OCI-LY3 (cell line): ENCODE results near the gene BRSK2.
"Not testable (repeated sequence)": the region's sequence is repeated elsewhere in the genome, so short reads cannot be mapped to it uniquely, and the experiment has no call there.

ENCODE experiments used
- H2AFZ ChIP-seq: fragments of 200-600, 300-600 bp; shearing (Covaris generic); 2 replicates; pipeline ENCODE4 v1.6.0; 2014; ENCODE audit warnings: antibody characterized with exemption, low read depth, low read length
- H3K27ac ChIP-seq: fragments of 200-600, 300-600 bp; sonication (generic); 2 replicates; pipeline ENCODE4 v1.5.1; 2014; ENCODE audit warnings: mild to moderate bottlenecking, low read length, moderate library complexity, mixed read lengths
- H3K27me3 ChIP-seq: fragments of 200-600, 300-600 bp; sonication (generic); 2 replicates; pipeline ENCODE4 v1.6.1; 2014; ENCODE audit warnings: low read depth, low read length, mixed read lengths
- H3K36me3 ChIP-seq: fragments of 200-600, 300-600 bp; sonication (generic); replicated peaks from 2 replicates; pipeline ENCODE3; 2014; ENCODE audit warnings: low read depth, low read length, mixed read lengths
- H3K4me1 ChIP-seq: fragments of 300-600, 200-600 bp; sonication (generic); 2 replicates; pipeline ENCODE4 v1.6.1; 2014; ENCODE audit warnings: low read length, mixed read lengths
- H3K4me2 ChIP-seq: fragments of 200-600, 300-600 bp; sonication (generic); 2 replicates; pipeline ENCODE4 v1.6.1; 2014; ENCODE audit warnings: low read length, mixed read lengths
- H3K4me3 ChIP-seq: fragments of 300-600, 200-600 bp; sonication (generic); 2 replicates; pipeline ENCODE4 v1.5.1; 2014; ENCODE audit warnings: antibody characterized with exemption, mild to moderate bottlenecking, low read length, moderate library complexity
- H3K79me2 ChIP-seq: fragments of 300-600, 200-600 bp; shearing (Covaris generic); 2 replicates; pipeline ENCODE4 v1.6.1; 2014; ENCODE audit warnings: mild to moderate bottlenecking, low read length, mixed read lengths
- H3K9ac ChIP-seq: fragments of 300-600, 200-600 bp; shearing (Covaris generic); 2 replicates; pipeline ENCODE4 v1.6.0; 2014; ENCODE audit warnings: mild to moderate bottlenecking, low read length, moderate library complexity
- H3K9me3 ChIP-seq: fragments of 200-600, 300-600 bp; shearing (Covaris generic); 2 replicates; pipeline ENCODE4 v1.6.1; 2014; ENCODE audit warnings: low read length, mixed read lengths; ENCODE audit not compliant: insufficient read depth
- H4K20me1 ChIP-seq: fragments of 200-600, 300-600 bp; sonication (generic); 2 replicates; pipeline ENCODE4 v1.6.1; 2016; ENCODE audit warnings: low read length, mixed read lengths; ENCODE audit not compliant: insufficient read depth
- CTCF ChIP-seq: fragments of 200-600, 300-600 bp; sonication (generic); IDR thresholded peaks from 2 replicates; pipeline ENCODE4 v1.5.1; 2014; ENCODE audit warnings: antibody characterized with exemption, low read length, low read depth
- EZH2phosphoT487 ChIP-seq: fragments of 200-600 bp; shearing (Covaris generic); IDR thresholded peaks from 2 replicates; pipeline ENCODE4 v1.6.1; 2018; ENCODE audit warnings: antibody characterized with exemption, mixed run types, low read depth

BRSK2 gene

DNA sequence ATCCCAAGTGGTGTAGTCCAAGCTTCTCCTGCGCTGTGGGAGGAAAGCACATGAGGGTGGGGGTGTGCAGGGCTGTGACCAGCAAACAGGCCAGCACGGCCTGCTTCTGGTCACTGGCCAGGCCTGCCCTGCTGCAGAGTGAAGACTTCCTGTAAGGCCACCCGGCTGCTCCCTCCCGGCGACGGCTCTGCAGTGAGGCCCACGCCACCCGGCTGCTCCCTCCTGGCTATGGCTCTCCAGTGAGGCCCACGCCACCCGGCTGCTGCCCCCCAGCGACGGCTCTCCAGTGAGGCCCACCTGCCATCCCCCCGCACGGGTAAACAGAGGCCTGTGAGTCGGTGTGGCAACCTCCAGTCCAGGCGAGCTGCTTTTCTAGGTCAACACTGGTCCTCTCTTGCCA lies 31.4 kb upstream of the BRSK2 start:
- Histone ChIP-seq H2AFZ (no peak overlapping the region), H3K27me3 (no peaks in the 10 kb centered on the region), H3K9ac (no peak overlapping the region)

GRCh38 chr11:1358931-1359330 lies 30.8 kb upstream of the BRSK2 start:
- not testable (repeated sequence) for H3K4me3 ChIP-seq, H3K4me2 ChIP-seq, H3K79me2 ChIP-seq, H3K27me3 ChIP-seq, H2AFZ ChIP-seq, H3K36me3 ChIP-seq, H4K20me1 ChIP-seq, H3K9ac ChIP-seq, H3K9me3 ChIP-seq, H3K27ac ChIP-seq, H3K4me1 ChIP-seq

More for the DNA sequence above, 31.4 kb upstream of the BRSK2 start:
- Histone ChIP-seq H3K4me3 (no peak overlapping the region), H3K4me2 (no peak overlapping the region), H3K9me3 (no peaks in the 10 kb centered on the region), H3K79me2 (no peaks in the 10 kb centered on the region), H3K27ac (no peak overlapping the region), H4K20me1 (no peaks in the 10 kb centered on the region), H3K36me3 (no peaks in the 10 kb centered on the region), H3K4me1 (no peaks in the 10 kb centered on the region)
- no peak for TF ChIP-seq CTCF
- no peak for TF ChIP-seq EZH2phosphoT487

- Histone ChIP-seq H3K9ac (no peak overlapping the region), H4K20me1 (no peaks in the 10 kb centered on the region), H3K27ac (no peak overlapping the region), H3K9me3 (no peaks in the 10 kb centered on the region), H3K4me3 (no peak overlapping the region), H3K36me3 (no peaks in the 10 kb centered on the region), H3K4me2 (no peak overlapping the region), H3K79me2 (no peaks in the 10 kb centered on the region), H3K27me3 (no peaks in the 10 kb centered on the region), H2AFZ (no peak overlapping the region), H3K4me1 (no peaks in the 10 kb centered on the region)
- TF ChIP-seq EZH2phosphoT487 = no peak
- TF ChIP-seq CTCF = no peak
These were observed 30.2 kb upstream of the BRSK2 start for GRCh38 chr11:1359556-1359955.

DNA sequence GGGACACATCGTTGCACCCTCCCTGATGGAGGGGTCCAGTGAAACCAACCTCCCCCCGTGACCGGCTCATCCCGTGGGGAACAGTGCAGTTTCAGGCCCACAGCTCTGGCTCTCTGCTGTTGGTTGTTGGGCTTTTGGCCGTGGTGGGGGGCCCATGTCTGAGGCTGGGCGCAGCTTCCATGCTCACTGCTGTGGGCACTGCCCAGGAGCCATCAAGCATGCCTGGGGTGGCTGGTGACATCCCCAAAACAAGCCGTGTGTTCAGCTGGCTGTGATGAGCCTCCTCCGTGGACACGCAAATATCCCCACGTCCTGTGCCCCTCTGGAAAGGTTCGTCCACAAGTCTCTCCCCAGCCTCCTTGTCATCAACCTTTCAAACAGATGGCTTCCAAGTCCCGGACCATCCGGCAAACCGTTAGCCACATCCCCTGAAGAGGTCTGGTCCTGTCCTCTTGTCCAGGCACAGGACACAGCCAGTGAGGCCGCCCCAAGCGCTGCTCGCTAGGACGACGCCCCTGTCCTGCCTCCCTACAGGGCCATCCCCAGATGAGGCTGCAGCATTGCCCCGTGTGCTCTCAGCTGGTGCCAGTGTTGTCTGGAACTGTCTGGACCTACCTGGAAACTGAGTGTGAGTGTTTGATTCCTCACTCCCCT lies 29.4 kb upstream of the BRSK2 start:
- no peak for TF ChIP-seq CTCF
- TF ChIP-seq EZH2phosphoT487 = no peak
- no peaks in the 10 kb centered on the region for H3K9me3 ChIP-seq
- H3K27me3 ChIP-seq = no peaks in the 10 kb centered on the region
- H3K9ac ChIP-seq = no peak overlapping the region
- H3K4me2 ChIP-seq = no peak overlapping the region
- no peak overlapping the region for H3K27ac ChIP-seq
- H3K4me1 ChIP-seq = no peaks in the 10 kb centered on the region
- H3K36me3 ChIP-seq = no peaks in the 10 kb centered on the region
- no peak overlapping the region for H2AFZ ChIP-seq
- no peaks in the 10 kb centered on the region for H3K79me2 ChIP-seq
- H4K20me1 ChIP-seq = no peaks in the 10 kb centered on the region
- H3K4me3 ChIP-seq = no peak overlapping the region
